Natural killer cell (primary cell): ENCODE results near the gene ASAP2. TPM values are rescaled to one million over a fixed set of nuclear protein-coding genes. Genes with fewer than 3 reads are reported as not detected.

ENCODE experiments used
- ATAC-seq, 3 donors: fragments of 150-1000 bp in 2 of 3; fragments of 200-7000 bp in 1 of 3; cut with Tn5 transposase; 1 replicate in 1 of 3; 2 replicates in 2 of 3; pipeline ENCODE4 v1.10.0; 2021; ENCODE audit warnings: mild to moderate bottlenecking in 2 of 3, moderate library complexity in 2 of 3
- DNase-seq, 2 donors: peaks; one replicate each; pipeline versions ENCODE4 v3.0.0 to v3.0.0-alpha.2; 2013 to 2021; ENCODE audit warnings: mixed read lengths in 1 of 2
- H3K27ac ChIP-seq: one replicate; pipeline ENCODE4 v1.5.1; 2013; ENCODE audit warnings: mild to moderate bottlenecking, low read length
- H3K27me3 ChIP-seq: one replicate; pipeline ENCODE4 v1.6.1; 2013; ENCODE audit warnings: low read length; ENCODE audit not compliant: control insufficient read depth, insufficient read depth
- H3K36me3 ChIP-seq: one replicate; pipeline ENCODE4 v1.6.1; 2013; ENCODE audit warnings: low read length; ENCODE audit not compliant: control insufficient read depth, insufficient read depth
- H3K4me1 ChIP-seq: one replicate; pipeline ENCODE4 v1.6.1; 2013; ENCODE audit warnings: low read length; ENCODE audit not compliant: control insufficient read depth, insufficient read depth
- H3K4me3 ChIP-seq: one replicate; pipeline ENCODE4 v1.5.1; 2013; ENCODE audit warnings: low read length
- H3K9me3 ChIP-seq: one replicate; pipeline ENCODE4 v1.6.1; 2013; ENCODE audit warnings: low read length; ENCODE audit not compliant: control insufficient read depth, insufficient read depth
- H3K27ac Mint-ChIP-seq, 2 donors: one replicate each; pipeline ENCODE4 v1.8.0; 2022; ENCODE audit warnings: mild to moderate bottlenecking in 2 of 2, mixed read lengths in 2 of 2, moderate library complexity in 1 of 2
- H3K27me3 Mint-ChIP-seq, 2 donors: one replicate each; pipeline ENCODE4 v1.8.0; 2022; ENCODE audit warnings: low read depth in 2 of 2, mixed read lengths in 2 of 2
- H3K36me3 Mint-ChIP-seq: one replicate; pipeline ENCODE4 v1.8.0; 2022; ENCODE audit warnings: mixed read lengths
- H3K4me1 Mint-ChIP-seq, 2 donors: one replicate each; pipeline ENCODE4 v1.8.0; 2022; ENCODE audit warnings: mixed read lengths in 2 of 2
- H3K4me3 Mint-ChIP-seq: one replicate; pipeline ENCODE4 v1.8.0; 2022; ENCODE audit warnings: mild to moderate bottlenecking, moderate library complexity, mixed read lengths
- H3K9me3 Mint-ChIP-seq, 2 donors: one replicate each; pipeline ENCODE4 v1.8.0; 2022; ENCODE audit warnings: mixed read lengths in 2 of 2
- WGBS: methylation state at CpG from one replicate; pipeline ENCODE4 v1.1.7; 2013; ENCODE audit warnings: missing lambda C conversion rate; ENCODE audit not compliant: insufficient coverage; 5-methylcytosine and 5-hydroxymethylcytosine counted together
- intact Hi-C: fragments of 100-400 bp; cut with micrococcal nuclease; formaldehyde crosslinking; loops from one replicate; pipeline ENCODE4 v1.14.2; 2022
- total RNA-seq, 4 donors: library from RNA; stranded (reverse); fragments of 120-200 nt in 1 of 4; gene quantifications; one replicate each; pipeline versions ENCODE4 v1.2.3 to v1.2.4, GENCODE V29; 2013 to 2022
- TF ChIP-seq, protein P1 (sequence below): fragments of 200-600 bp; IDR thresholded peaks from one replicate; pipeline ENCODE4 v1.8.0; 2022; ENCODE audit warnings: antibody characterized with exemption

ASAP2 gene
- total RNA-seq, 3 donors from 2014 or later (not counting 1 experiment from before 2014, with no cell fraction given): 0.20 to 1.8 (median 0.60) TPM

DNA sequence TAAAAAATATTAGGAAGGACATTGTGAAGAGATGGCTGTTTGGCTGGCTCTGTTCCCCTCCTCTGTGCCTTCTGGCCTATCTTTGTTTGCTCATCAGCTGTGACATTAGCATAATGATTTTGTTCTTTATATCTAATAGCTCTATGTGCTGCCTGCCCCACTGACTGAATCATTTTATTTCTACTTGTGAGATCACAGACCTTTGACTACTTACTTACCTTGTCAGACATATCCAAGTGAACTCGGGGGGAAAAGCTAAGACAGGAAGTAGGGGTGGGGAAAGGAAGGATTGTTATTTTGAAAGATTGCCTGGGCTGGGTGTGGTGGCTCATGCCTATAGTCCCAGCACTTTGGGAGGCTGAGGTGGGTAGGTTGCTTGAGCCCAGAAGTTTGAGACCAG, 104.2 kb downstream of the ASAP2 start:
- Histone ChIP-seq H3K27ac (no peak overlapping the region), H3K4me3 (no peak overlapping the region), H3K36me3 (no peaks in the 10 kb centered on the region), H3K4me1 (no peaks in the 10 kb centered on the region), H3K9me3 (no peaks in the 10 kb centered on the region), H3K27me3 (no peaks in the 10 kb centered on the region)
- H3K4me1 Mint-ChIP-seq: no peaks in the 10 kb centered on the region
- TF ChIP-seq, protein P1, sequence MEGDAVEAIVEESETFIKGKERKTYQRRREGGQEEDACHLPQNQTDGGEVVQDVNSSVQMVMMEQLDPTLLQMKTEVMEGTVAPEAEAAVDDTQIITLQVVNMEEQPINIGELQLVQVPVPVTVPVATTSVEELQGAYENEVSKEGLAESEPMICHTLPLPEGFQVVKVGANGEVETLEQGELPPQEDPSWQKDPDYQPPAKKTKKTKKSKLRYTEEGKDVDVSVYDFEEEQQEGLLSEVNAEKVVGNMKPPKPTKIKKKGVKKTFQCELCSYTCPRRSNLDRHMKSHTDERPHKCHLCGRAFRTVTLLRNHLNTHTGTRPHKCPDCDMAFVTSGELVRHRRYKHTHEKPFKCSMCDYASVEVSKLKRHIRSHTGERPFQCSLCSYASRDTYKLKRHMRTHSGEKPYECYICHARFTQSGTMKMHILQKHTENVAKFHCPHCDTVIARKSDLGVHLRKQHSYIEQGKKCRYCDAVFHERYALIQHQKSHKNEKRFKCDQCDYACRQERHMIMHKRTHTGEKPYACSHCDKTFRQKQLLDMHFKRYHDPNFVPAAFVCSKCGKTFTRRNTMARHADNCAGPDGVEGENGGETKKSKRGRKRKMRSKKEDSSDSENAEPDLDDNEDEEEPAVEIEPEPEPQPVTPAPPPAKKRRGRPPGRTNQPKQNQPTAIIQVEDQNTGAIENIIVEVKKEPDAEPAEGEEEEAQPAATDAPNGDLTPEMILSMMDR: no peak
- DNase-seq: no peak
- no peak overlapping the region for H3K27ac Mint-ChIP-seq
- no peaks in the 10 kb centered on the region for H3K9me3 Mint-ChIP-seq
- H3K4me3 Mint-ChIP-seq: no peak overlapping the region
- H3K36me3 Mint-ChIP-seq: no peaks in the 10 kb centered on the region
- intact Hi-C loops: no loop called here
- 10% methylated on average over 1 of the region's 1 CpG for WGBS
- H3K27me3 Mint-ChIP-seq: peaks cover 0 to 8% of the 10 kb centered on the region in 2 donors
- ATAC-seq: no peak

DNA sequence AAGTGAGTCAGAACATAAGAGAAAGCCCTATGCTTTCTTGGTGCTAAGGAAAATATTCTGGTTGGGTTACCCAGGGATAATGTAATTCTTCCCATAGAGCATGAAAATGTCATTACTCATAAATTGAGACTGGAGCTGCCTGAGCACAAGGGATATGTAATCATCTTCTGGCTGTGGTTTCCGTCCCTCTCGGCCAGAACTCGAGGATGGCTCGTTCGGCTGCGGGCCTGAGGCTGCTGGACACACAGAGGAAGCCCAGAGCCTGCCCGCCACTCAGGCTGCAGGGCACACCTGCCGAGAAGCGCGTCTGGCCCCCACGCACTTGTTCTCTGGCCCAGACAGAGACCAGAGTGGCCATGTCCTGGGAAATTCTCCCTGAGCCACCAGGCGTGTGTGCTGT, 104.9 kb downstream of the ASAP2 start:
- no peaks in the 10 kb centered on the region for H3K36me3 ChIP-seq
- no peak for ATAC-seq
- TF ChIP-seq, protein P1: no peak
- Mint-ChIP-seq H3K36me3 (no peaks in the 10 kb centered on the region), H3K4me1 (no peaks in the 10 kb centered on the region), H3K9me3 (no peaks in the 10 kb centered on the region), H3K27ac (no peak overlapping the region), H3K4me3 (no peak overlapping the region), H3K27me3 (peaks cover 0 to 8% of the 10 kb centered on the region in 2 donors)
- DNase-seq: no peak
- no peaks in the 10 kb centered on the region for H3K27me3 ChIP-seq
- intact Hi-C loops: no loop called here
- H3K9me3 ChIP-seq: no peaks in the 10 kb centered on the region
- WGBS: 93% methylated on average over 12 of the region's 12 CpGs
- no peak overlapping the region for H3K4me3 ChIP-seq
- no peak overlapping the region for H3K27ac ChIP-seq
- H3K4me1 ChIP-seq: no peaks in the 10 kb centered on the region

DNA sequence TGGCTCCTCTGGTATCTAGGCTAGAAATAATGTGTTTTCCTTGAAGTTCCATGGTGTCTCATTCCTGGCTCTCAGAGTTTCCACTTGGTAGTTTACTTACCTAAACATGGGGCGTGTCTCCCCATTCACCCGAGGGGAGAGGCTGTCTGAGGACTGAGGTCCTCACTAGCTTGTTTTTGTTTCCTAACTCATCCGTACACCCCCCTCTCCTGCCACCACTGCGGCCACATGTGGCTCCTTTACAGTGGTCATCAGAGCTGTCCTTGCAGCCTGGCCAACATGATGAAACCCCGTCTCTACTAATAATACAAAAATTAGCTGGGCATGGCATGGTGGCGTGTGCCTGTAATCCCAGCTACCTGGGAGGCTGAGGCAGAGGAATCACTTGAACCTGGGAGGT, 106.0 kb downstream of the ASAP2 start:
- H3K4me3 Mint-ChIP-seq: no peak overlapping the region
- TF ChIP-seq, protein P1: no peak
- DNase-seq: no peak
- Histone ChIP-seq H3K9me3 (no peaks in the 10 kb centered on the region), H3K27ac (no peak overlapping the region), H3K36me3 (no peaks in the 10 kb centered on the region), H3K27me3 (no peaks in the 10 kb centered on the region), H3K4me3 (no peak overlapping the region), H3K4me1 (no peaks in the 10 kb centered on the region)
- H3K9me3 Mint-ChIP-seq: no peaks in the 10 kb centered on the region
- intact Hi-C loops: no loop called here
- whole genome bisulfite sequencing: 96% methylated on average over 6 of the region's 6 CpGs
- H3K36me3 Mint-ChIP-seq: no peaks in the 10 kb centered on the region
- H3K27ac Mint-ChIP-seq: no peak overlapping the region
- peaks cover 0 to 8% of the 10 kb centered on the region in 2 donors for H3K27me3 Mint-ChIP-seq
- no peaks in the 10 kb centered on the region for H3K4me1 Mint-ChIP-seq
- no peak for ATAC-seq

- DNase-seq: no peak
- Histone ChIP-seq H3K27me3 (no peaks in the 10 kb centered on the region), H3K4me1 (no peaks in the 10 kb centered on the region), H3K27ac (no peak overlapping the region), H3K4me3 (no peak overlapping the region), H3K36me3 (no peaks in the 10 kb centered on the region), H3K9me3 (no peaks in the 10 kb centered on the region)
- Mint-ChIP-seq H3K27ac (no peak overlapping the region), H3K4me3 (no peak overlapping the region), H3K36me3 (no peaks in the 10 kb centered on the region), H3K4me1 (no peaks in the 10 kb centered on the region), H3K27me3 (peaks cover 0 to 8% of the 10 kb centered on the region in 2 donors), H3K9me3 (no peaks in the 10 kb centered on the region)
- no peak for ATAC-seq
- TF ChIP-seq, protein P1: no peak
- intact Hi-C loops: no loop called here
- WGBS: 80% methylated on average over 9 of the region's 9 CpGs
Measured at GRCh38 chr2:9313443-9313842, 106.8 kb downstream of the ASAP2 start.
